Measurements from ENCODE around the gene CFAP99. TPM values are rescaled to one million over a fixed set of nuclear protein-coding genes. Genes with fewer than 3 reads are reported as not detected.

CFAP99 gene
- total RNA-seq, 1 experiment from 2014 or later = 0.33 TPM

DNA sequence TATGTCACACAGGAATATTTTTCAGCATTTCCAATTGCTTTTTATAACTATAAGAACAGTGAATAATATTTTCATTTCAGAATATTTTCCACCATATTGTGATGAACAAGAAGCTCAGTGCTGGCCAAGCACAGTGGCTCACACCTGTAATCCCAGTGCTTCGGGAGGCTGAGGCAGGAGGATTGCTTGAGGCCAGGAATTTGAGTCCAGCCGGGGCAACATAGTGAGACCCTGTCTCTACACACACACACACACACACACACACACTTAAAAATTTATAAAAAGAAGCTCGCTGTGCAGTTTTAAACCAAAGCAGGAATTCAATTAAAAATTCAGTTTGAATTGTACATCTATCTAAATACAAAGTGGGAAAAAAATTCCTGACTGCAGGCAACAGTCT lies 3.5 kb upstream of the CFAP99 start:
- H3K27me3 ChIP-seq (ENCODE audit: control insufficient read depth, insufficient read depth, low read length) = no peaks in the 10 kb centered on the region
- no TSS peak for BruUV-seq (replicated peaks)
- ChIA-PET CTCF (no interaction called here), POLR2A (no interaction called here)
- intact Hi-C loops (cut with micrococcal nuclease; ENCODE audit: unreplicated experiment) = no loop called here
- no peaks in the 10 kb centered on the region for H3K36me3 ChIP-seq (ENCODE audit: control insufficient read depth, insufficient read depth, low read length)
- peaks cover 29% of the 10 kb centered on the region for H3K4me1 ChIP-seq (ENCODE audit: control insufficient read depth, insufficient read depth, low read length)
- in situ Hi-C loops (cut with HindIII; ENCODE audit: low pct_unique_long_range_greater_than_20kb, low sequenced_read_pairs) = no loop called here
- TF ChIP-seq, protein P1, sequence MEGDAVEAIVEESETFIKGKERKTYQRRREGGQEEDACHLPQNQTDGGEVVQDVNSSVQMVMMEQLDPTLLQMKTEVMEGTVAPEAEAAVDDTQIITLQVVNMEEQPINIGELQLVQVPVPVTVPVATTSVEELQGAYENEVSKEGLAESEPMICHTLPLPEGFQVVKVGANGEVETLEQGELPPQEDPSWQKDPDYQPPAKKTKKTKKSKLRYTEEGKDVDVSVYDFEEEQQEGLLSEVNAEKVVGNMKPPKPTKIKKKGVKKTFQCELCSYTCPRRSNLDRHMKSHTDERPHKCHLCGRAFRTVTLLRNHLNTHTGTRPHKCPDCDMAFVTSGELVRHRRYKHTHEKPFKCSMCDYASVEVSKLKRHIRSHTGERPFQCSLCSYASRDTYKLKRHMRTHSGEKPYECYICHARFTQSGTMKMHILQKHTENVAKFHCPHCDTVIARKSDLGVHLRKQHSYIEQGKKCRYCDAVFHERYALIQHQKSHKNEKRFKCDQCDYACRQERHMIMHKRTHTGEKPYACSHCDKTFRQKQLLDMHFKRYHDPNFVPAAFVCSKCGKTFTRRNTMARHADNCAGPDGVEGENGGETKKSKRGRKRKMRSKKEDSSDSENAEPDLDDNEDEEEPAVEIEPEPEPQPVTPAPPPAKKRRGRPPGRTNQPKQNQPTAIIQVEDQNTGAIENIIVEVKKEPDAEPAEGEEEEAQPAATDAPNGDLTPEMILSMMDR (IDR thresholded peaks at IDR 0.05) = no peak
- TF ChIP-seq SIN3A (IDR thresholded peaks at IDR 0.05; ENCODE audit: borderline replicate concordance, insufficient read depth, low read depth, low read length) (no peak), TCF7L2 (IDR thresholded peaks at IDR 0.05; ENCODE audit: low read depth, low read length) (no peak), POLR2AphosphoS5 (IDR thresholded peaks at IDR 0.05; ENCODE audit: low read depth, low read length) (no peak)
- TF ChIP-seq, protein P2, sequence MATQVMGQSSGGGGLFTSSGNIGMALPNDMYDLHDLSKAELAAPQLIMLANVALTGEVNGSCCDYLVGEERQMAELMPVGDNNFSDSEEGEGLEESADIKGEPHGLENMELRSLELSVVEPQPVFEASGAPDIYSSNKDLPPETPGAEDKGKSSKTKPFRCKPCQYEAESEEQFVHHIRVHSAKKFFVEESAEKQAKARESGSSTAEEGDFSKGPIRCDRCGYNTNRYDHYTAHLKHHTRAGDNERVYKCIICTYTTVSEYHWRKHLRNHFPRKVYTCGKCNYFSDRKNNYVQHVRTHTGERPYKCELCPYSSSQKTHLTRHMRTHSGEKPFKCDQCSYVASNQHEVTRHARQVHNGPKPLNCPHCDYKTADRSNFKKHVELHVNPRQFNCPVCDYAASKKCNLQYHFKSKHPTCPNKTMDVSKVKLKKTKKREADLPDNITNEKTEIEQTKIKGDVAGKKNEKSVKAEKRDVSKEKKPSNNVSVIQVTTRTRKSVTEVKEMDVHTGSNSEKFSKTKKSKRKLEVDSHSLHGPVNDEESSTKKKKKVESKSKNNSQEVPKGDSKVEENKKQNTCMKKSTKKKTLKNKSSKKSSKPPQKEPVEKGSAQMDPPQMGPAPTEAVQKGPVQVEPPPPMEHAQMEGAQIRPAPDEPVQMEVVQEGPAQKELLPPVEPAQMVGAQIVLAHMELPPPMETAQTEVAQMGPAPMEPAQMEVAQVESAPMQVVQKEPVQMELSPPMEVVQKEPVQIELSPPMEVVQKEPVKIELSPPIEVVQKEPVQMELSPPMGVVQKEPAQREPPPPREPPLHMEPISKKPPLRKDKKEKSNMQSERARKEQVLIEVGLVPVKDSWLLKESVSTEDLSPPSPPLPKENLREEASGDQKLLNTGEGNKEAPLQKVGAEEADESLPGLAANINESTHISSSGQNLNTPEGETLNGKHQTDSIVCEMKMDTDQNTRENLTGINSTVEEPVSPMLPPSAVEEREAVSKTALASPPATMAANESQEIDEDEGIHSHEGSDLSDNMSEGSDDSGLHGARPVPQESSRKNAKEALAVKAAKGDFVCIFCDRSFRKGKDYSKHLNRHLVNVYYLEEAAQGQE (IDR thresholded peaks at IDR 0.05; ENCODE audit: insufficient read depth in 1 of 2, low read depth in 2 of 2, low read length in 1 of 2) = no peak
- no peaks in the 10 kb centered on the region for H3K9me3 ChIP-seq (ENCODE audit: control insufficient read depth, insufficient read depth, low read depth, low read length)
- DNase-seq (ENCODE audit: low read depth, low spot score) (no peak), ATAC-seq (no peak)
- peak overlapping the region in 1 of 2 experiments; percentile 74; a peak in 3 of 4 replicates for H3K4me3 ChIP-seq (ENCODE audit: low read depth in 2 of 2, low read length in 2 of 2)
- peak overlapping the region; percentile 93 for H3K27ac ChIP-seq (ENCODE audit: low read length)

DNA sequence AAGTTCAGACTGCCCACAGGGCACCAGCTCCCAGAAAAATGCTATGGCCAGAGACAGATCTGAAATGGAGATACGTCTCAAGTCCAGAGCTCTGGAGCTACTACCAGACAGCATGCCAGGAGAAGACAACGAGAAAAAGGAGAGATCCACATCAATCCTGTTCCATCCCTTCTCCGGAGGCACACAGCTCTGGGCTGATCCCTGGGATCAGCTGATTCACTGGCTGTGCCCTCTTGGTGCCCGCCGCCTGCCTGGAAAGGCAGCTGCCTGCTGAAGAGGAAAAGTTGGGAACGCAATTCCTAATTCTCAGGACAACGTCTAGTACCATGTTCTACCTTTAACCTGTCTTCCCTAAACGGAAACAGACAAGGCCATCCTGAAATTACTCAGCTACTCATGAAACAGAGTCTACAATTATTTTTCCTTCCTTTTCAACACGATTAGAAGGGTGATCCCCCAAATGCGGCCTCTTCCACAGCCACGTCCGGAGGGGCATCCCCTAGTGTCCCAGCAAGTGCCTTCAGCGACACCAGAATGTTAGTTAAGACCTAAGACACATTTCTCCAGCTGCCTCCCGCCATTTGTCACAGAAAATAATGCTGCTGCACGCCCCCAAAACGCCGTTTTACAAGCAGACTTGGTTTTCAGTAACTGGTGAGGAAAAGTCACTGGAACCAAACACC lies 2.7 kb upstream of the CFAP99 start:
- ATAC-seq (no peak), DNase-seq (ENCODE audit: low read depth, low spot score) (no peak)
- ChIA-PET CTCF (interaction anchor here (0.9 kb wide), 1 partner anchor 49 kb away, joined by 3 read pairs; no protein-coding TSS in a partner anchor), POLR2A (interaction anchor here (0.5 kb wide), 1 partner anchor 365 kb away, joined by 6 read pairs; no protein-coding TSS in a partner anchor)
- peak overlapping the region; percentile 60 to 74 for H3K4me3 ChIP-seq (ENCODE audit: low read depth in 2 of 2, low read length in 2 of 2)
- H3K27ac ChIP-seq (ENCODE audit: low read length) = peak overlapping the region; percentile 93
- peaks cover 29% of the 10 kb centered on the region for H3K4me1 ChIP-seq (ENCODE audit: control insufficient read depth, insufficient read depth, low read length)
- in situ Hi-C loops (cut with HindIII; ENCODE audit: low pct_unique_long_range_greater_than_20kb, low sequenced_read_pairs) = no loop called here
- no peaks in the 10 kb centered on the region for H3K27me3 ChIP-seq (ENCODE audit: control insufficient read depth, insufficient read depth, low read length)
- H3K9me3 ChIP-seq (ENCODE audit: control insufficient read depth, insufficient read depth, low read depth, low read length) = no peaks in the 10 kb centered on the region
- TF ChIP-seq TCF7L2 (IDR thresholded peaks at IDR 0.05; ENCODE audit: low read depth, low read length) = no peak
- no peak for TF ChIP-seq POLR2AphosphoS5 (IDR thresholded peaks at IDR 0.05; ENCODE audit: low read depth, low read length)
- TF ChIP-seq, protein P1 (IDR thresholded peaks at IDR 0.05) = no peak
- TF ChIP-seq SIN3A (IDR thresholded peaks at IDR 0.05; ENCODE audit: borderline replicate concordance, insufficient read depth, low read depth, low read length) = no peak
- TF ChIP-seq, protein P2 (IDR thresholded peaks at IDR 0.05; ENCODE audit: insufficient read depth in 1 of 2, low read depth in 2 of 2, low read length in 1 of 2) = no peak
- no peaks in the 10 kb centered on the region for H3K36me3 ChIP-seq (ENCODE audit: control insufficient read depth, insufficient read depth, low read length)
- BruUV-seq (replicated peaks) = no TSS peak
- intact Hi-C loops (cut with micrococcal nuclease; ENCODE audit: unreplicated experiment) = no loop called here

Measured in Panc1 (cell line).